ENCODE data around the gene FHOD3. TPM values are rescaled to one million over a fixed set of nuclear protein-coding genes. Genes with fewer than 3 reads are reported as not detected.

Gene FHOD3
- total RNA-seq, 2 donors from 2014 or later: 19.8 to 24.9 TPM

GRCh38 chr18:36602071-36602470 lies 304.6 kb downstream of the FHOD3 start:
- H3K4me3 ChIP-seq: no peak overlapping the region
- ATAC-seq (ENCODE audit: insufficient number of reproducible peaks, low FRiP score, low read depth): no peak
- no peak for DNase-seq (ENCODE audit: low spot score)
- no peaks in the 10 kb centered on the region for H3K9me3 ChIP-seq
- no peak overlapping the region for H3K27ac ChIP-seq
- TF ChIP-seq CTCF (IDR thresholded peaks at IDR 0.05): no peak
- peaks cover 6 to 29% of the 10 kb centered on the region in 2 donors for H3K4me1 ChIP-seq (ENCODE audit: control insufficient read depth in 1 of 2, low read depth in 2 of 2)
- no peaks in the 10 kb centered on the region for H3K36me3 ChIP-seq
- no peaks in the 10 kb centered on the region for H3K27me3 ChIP-seq (replicated peaks; ENCODE audit: insufficient read depth)

GRCh38 chr18:36602620-36603019 lies 305.1 kb downstream of the FHOD3 start:
- TF ChIP-seq CTCF (IDR thresholded peaks at IDR 0.05): no peak
- no peak for DNase-seq (ENCODE audit: low spot score)

GRCh38 chr18:36608107-36608506 lies 310.6 kb downstream of the FHOD3 start:
- Histone ChIP-seq H3K4me1 (ENCODE audit: control insufficient read depth in 1 of 2, low read depth in 2 of 2) (peaks cover 0 to 12% of the 10 kb centered on the region in 2 donors), H3K9me3 (no peaks in the 10 kb centered on the region), H3K27me3 (replicated peaks; ENCODE audit: insufficient read depth) (no peaks in the 10 kb centered on the region), H3K36me3 (peaks cover 4% of the 10 kb centered on the region), H3K4me3 (no peak overlapping the region), H3K27ac (no peak overlapping the region)
- no peak for ATAC-seq (ENCODE audit: insufficient number of reproducible peaks, low FRiP score, low read depth)
- no peak for DNase-seq (ENCODE audit: low spot score)
- no peak for TF ChIP-seq CTCF (IDR thresholded peaks at IDR 0.05)

More at GRCh38 chr18:36602620-36603019, 305.1 kb downstream of the FHOD3 start:
- Histone ChIP-seq H3K9me3 (no peaks in the 10 kb centered on the region), H3K4me3 (no peak overlapping the region), H3K36me3 (no peaks in the 10 kb centered on the region), H3K27me3 (replicated peaks; ENCODE audit: insufficient read depth) (no peaks in the 10 kb centered on the region), H3K27ac (no peak overlapping the region), H3K4me1 (ENCODE audit: control insufficient read depth in 1 of 2, low read depth in 2 of 2) (peaks cover 6 to 30% of the 10 kb centered on the region in 2 donors)
- no peak for ATAC-seq (ENCODE audit: insufficient number of reproducible peaks, low FRiP score, low read depth)

- H3K4me3 ChIP-seq: no peak overlapping the region
- no peaks in the 10 kb centered on the region for H3K27me3 ChIP-seq (replicated peaks; ENCODE audit: insufficient read depth)
- H3K36me3 ChIP-seq: peaks cover 4% of the 10 kb centered on the region
- TF ChIP-seq CTCF (IDR thresholded peaks at IDR 0.05): no peak
- DNase-seq (ENCODE audit: low spot score) (no peak), ATAC-seq (ENCODE audit: insufficient number of reproducible peaks, low FRiP score, low read depth) (no peak)
- H3K27ac ChIP-seq: no peak overlapping the region
- H3K9me3 ChIP-seq: no peaks in the 10 kb centered on the region
- peaks cover 0 to 12% of the 10 kb centered on the region in 2 donors for H3K4me1 ChIP-seq (ENCODE audit: control insufficient read depth in 1 of 2, low read depth in 2 of 2)
Measured at GRCh38 chr18:36610258-36610657, 312.7 kb downstream of the FHOD3 start.

- H3K36me3 ChIP-seq: peaks cover 4% of the 10 kb centered on the region
- H3K27ac ChIP-seq: no peak overlapping the region
- ATAC-seq (ENCODE audit: insufficient number of reproducible peaks, low FRiP score, low read depth) (no peak), DNase-seq (ENCODE audit: low spot score) (no peak)
- H3K9me3 ChIP-seq: no peaks in the 10 kb centered on the region
- H3K4me1 ChIP-seq (ENCODE audit: control insufficient read depth in 1 of 2, low read depth in 2 of 2): peaks cover 0 to 12% of the 10 kb centered on the region in 2 donors
- no peak for TF ChIP-seq CTCF (IDR thresholded peaks at IDR 0.05)
- H3K27me3 ChIP-seq (replicated peaks; ENCODE audit: insufficient read depth): no peaks in the 10 kb centered on the region
- H3K4me3 ChIP-seq: no peak overlapping the region
Measured at GRCh38 chr18:36610661-36611060, 313.1 kb downstream of the FHOD3 start.
